A673 (cell line): Measurements from ENCODE around the gene MAGEB6. TPM values are rescaled to one million over a fixed set of nuclear protein-coding genes. Genes with fewer than 3 reads are reported as not detected.

Source experiments
- Bru-seq: library from RNA; stranded (reverse); fragments of 400-500 nt; gene quantifications from one replicate; lab custom pipeline; 2021; lab: Mats Ljungman, UMichigan
- BruChase-seq, 2 experiments: library from RNA; stranded (reverse); fragments of 400-500 nt; gene quantifications; one replicate each; lab custom pipeline; 2021; lab: Mats Ljungman, UMichigan
- BruUV-seq: library from RNA; stranded (reverse); fragments of 400-500 nt; replicated peaks from 2 replicates; lab custom pipeline; 2021; lab: Mats Ljungman, UMichigan
- CTCF ChIA-PET: fragments of 300-600 bp; sonication (Branson Sonifier 250); formaldehyde crosslinking; loops from one replicate; lab custom pipeline; 2022; ENCODE audit warnings: antibody characterized with exemption; lab: Charles Lee
- POLR2A ChIA-PET: fragments of 300-600 bp; sonication (Branson Sonifier 250); formaldehyde crosslinking; loops from one replicate; lab custom pipeline; 2022; ENCODE audit warnings: antibody characterized with exemption; ENCODE audit not compliant: low non-redundant PET; lab: Charles Lee
- DNase-seq: peaks from one replicate; pipeline ENCODE4 v3.0.0-alpha.2; 2015; ENCODE audit warnings: low spot score
- H3K27ac ChIP-seq: fragments of 200-600 bp; sonication (generic); 2 replicates; pipeline ENCODE4 v1.5.1; 2016; ENCODE audit warnings: mixed run types, low read depth, mild to moderate bottlenecking, mixed read lengths, antibody characterized with exemption, low read length; ENCODE audit not compliant: poor library complexity, severe bottlenecking
- H3K27me3 ChIP-seq: fragments of 200-600 bp; sonication (generic); replicated peaks from 2 replicates; pipeline ENCODE4 v1.6.1; 2017; ENCODE audit warnings: mixed run types, low read depth, mild to moderate bottlenecking, mixed read lengths, antibody characterized with exemption, low read length; ENCODE audit not compliant: insufficient read depth, poor library complexity
- H3K36me3 ChIP-seq: fragments of 200-600 bp; sonication (generic); 2 replicates; pipeline ENCODE4 v1.6.1; 2016; ENCODE audit warnings: mixed run types, mild to moderate bottlenecking, mixed read lengths, antibody characterized with exemption, low read length; ENCODE audit not compliant: insufficient read depth, poor library complexity, severe bottlenecking
- H3K4me1 ChIP-seq: fragments of 200-600 bp; sonication (generic); 2 replicates; pipeline ENCODE4 v1.6.1; 2017; ENCODE audit warnings: mixed run types, mild to moderate bottlenecking, mixed read lengths, antibody characterized with exemption, low read length; ENCODE audit not compliant: insufficient read depth, poor library complexity, severe bottlenecking
- H3K4me3 ChIP-seq: fragments of 200-600 bp; sonication (generic); 2 replicates; pipeline ENCODE4 v1.5.1; 2016; ENCODE audit warnings: low read depth, mixed run types, mild to moderate bottlenecking, mixed read lengths, low read length; ENCODE audit not compliant: poor library complexity, severe bottlenecking
- H3K9me3 ChIP-seq: fragments of 200-600 bp; sonication (generic); 2 replicates; pipeline ENCODE4 v1.6.1; 2016; ENCODE audit warnings: mixed run types, low read depth, mild to moderate bottlenecking, mixed read lengths, antibody characterized with exemption, low read length; ENCODE audit not compliant: poor library complexity, severe bottlenecking
- CTCF ChIP-seq: fragments of 300-800, 200-600 bp; sonication (generic); conservative IDR thresholded peaks from 2 replicates; pipeline ENCODE4 v1.5.1; 2017; ENCODE audit warnings: low read depth, mild to moderate bottlenecking, antibody characterized with exemption, low read length, moderate library complexity, mixed read lengths
- EZH2 ChIP-seq: fragments of 200-600 bp; sonication (generic); IDR thresholded peaks from 2 replicates; pipeline ENCODE4 v1.6.1; 2017; ENCODE audit warnings: borderline replicate concordance, low read depth, mild to moderate bottlenecking, mixed read lengths, antibody characterized with exemption, low read length; ENCODE audit not compliant: poor library complexity, severe bottlenecking
- intact Hi-C: fragments of 100-400 bp; cut with micrococcal nuclease; formaldehyde crosslinking; loops from one replicate; pipeline ENCODE4 v1.10.0; 2022; ENCODE audit not compliant: unreplicated experiment
- long read RNA-seq: library from polyadenylated mRNA; stranded (forward); transcript quantifications from one replicate; pipeline ENCODE4 v2.0.0, GENCODE V29; 2022
- total RNA-seq: library from RNA; stranded (reverse); gene quantifications from 2 replicates; pipeline ENCODE4 v1.2.3, GENCODE V29; 2021

MAGEB6 gene, protein sequence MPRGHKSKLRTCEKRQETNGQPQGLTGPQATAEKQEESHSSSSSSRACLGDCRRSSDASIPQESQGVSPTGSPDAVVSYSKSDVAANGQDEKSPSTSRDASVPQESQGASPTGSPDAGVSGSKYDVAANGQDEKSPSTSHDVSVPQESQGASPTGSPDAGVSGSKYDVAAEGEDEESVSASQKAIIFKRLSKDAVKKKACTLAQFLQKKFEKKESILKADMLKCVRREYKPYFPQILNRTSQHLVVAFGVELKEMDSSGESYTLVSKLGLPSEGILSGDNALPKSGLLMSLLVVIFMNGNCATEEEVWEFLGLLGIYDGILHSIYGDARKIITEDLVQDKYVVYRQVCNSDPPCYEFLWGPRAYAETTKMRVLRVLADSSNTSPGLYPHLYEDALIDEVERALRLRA
- total RNA-seq (not detected in 2 replicates), Bru-seq, nascent RNA (not detected), BruChase-seq, experiment 1, labeled RNA remaining after a 2-hour chase (not detected), BruChase-seq, experiment 2, labeled RNA remaining after a 6-hour chase (not detected)
- long read RNA-seq, result 0 reads

DNA sequence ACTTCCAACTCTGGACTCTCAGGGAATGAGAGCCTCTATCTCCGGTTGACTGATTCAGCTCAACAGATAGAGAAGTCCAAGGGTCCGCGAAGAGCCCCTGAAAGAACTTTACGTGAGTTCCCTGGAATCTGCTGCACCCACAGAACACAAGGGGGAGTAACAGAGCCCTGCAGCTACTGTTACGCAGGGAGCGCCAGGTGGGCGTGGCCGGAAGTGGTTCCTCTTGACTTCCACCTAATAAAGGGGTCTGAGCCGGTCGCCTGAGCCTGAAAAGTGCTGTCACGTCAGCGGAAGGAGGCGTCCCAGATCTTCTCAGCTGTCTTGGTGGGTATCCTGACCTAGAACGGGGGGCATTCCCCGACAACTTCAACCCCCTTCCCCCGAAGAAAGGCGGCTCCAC is at the start of gene MAGEB6:
MAGEB6 (plus strand) TSS at position 237 of the 400 bp plus-strand sequence. CDS start 1,407 bp downstream, outside the sequence.
- Histone ChIP-seq H3K4me1 (no peaks in the 10 kb centered on the region), H3K36me3 (no peaks in the 10 kb centered on the region), H3K27me3 (no peaks in the 10 kb centered on the region), H3K4me3 (no peak within 1 kb of the TSS), H3K27ac (no peak within 1 kb of the TSS), H3K9me3 (peaks cover 3% of the 10 kb centered on the region)
- intact Hi-C loops, result no loop called here
- CTCF ChIA-PET, result no interaction called here
- TF ChIP-seq EZH2 (no peak), CTCF (no peak)
- peak; percentile 3 for DNase-seq
- no TSS peak for BruUV-seq
- POLR2A ChIA-PET, result no interaction called here

DNA sequence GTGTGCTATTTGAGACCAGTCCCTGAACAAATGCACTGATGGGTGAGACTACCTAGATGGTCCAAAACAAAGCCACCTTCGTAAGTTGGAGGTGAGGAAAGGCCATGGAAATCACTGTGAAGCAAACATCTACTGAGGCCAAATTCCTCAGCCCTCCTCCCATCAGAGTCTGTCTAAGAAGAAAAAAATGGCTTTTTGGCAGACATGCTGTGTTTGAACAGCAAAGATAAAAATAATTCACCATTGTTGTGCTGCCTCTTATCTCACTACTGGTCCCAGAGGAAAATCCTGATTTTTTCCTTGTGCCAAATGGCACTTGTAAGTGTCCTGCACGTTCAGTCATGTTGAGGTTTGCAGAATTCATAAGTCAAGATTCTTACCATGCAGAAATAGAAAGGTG is 46.2 kb upstream of the MAGEB6 start:
- CTCF ChIA-PET, result no interaction called here
- intact Hi-C loops, result no loop called here
- no peaks in the 10 kb centered on the region for H3K9me3 ChIP-seq

GRCh38 chrX:26160301-26160700 is 31.9 kb upstream of the MAGEB6 start, which contains the start of gene MAGEB6B:
TSS of gene MAGEB6B (plus strand) at chrX:26160601. CDS start at chrX:26160601, 0 bp downstream.
- H3K27ac ChIP-seq, result no peak within 1 kb of the TSS
- no TSS peak for BruUV-seq
- H3K9me3 ChIP-seq, result no peaks in the 10 kb centered on the region
- POLR2A ChIA-PET, result no interaction called here
- H3K27me3 ChIP-seq, result no peaks in the 10 kb centered on the region
- CTCF ChIA-PET, result no interaction called here
- TF ChIP-seq CTCF, result no peak
- TF ChIP-seq EZH2, result no peak
- H3K4me1 ChIP-seq, result no peaks in the 10 kb centered on the region
- H3K4me3 ChIP-seq, result no peak within 1 kb of the TSS
- intact Hi-C loops, result no loop called here
- no peaks in the 10 kb centered on the region for H3K36me3 ChIP-seq
- DNase-seq, result no peak

More for the DNA sequence above, 46.2 kb upstream of the MAGEB6 start:
- Histone ChIP-seq H3K27me3 (no peaks in the 10 kb centered on the region), H3K27ac (no peak overlapping the region), H3K4me1 (no peaks in the 10 kb centered on the region), H3K36me3 (no peaks in the 10 kb centered on the region), H3K4me3 (no peak overlapping the region)
- BruUV-seq, result no TSS peak
- no peak for DNase-seq
- TF ChIP-seq EZH2 (no peak), CTCF (no peak)
- POLR2A ChIA-PET, result no interaction called here
